Measurements from ENCODE around the gene MSX1. TPM values are rescaled to one million over a fixed set of nuclear protein-coding genes. Genes with fewer than 3 reads are reported as not detected.

Gene MSX1
- total RNA-seq, 1 experiment from 2014 or later = 59.9 TPM

- RAD21 ChIA-PET (ENCODE audit: low non-redundant PET in 1 of 2, low total read pairs in 2 of 2, uncharacterized antibody in 2 of 2, unreplicated experiment in 2 of 2) = no interaction called here
- Histone ChIP-seq H3K27me3 (ENCODE audit: insufficient read depth, low read length) (no peaks in the 10 kb centered on the region), H3K4me3 (replicated peaks in 1 of 2; ENCODE audit: low read depth in 1 of 2, low read length in 2 of 2) (no peak overlapping the region), H2AFZ (ENCODE audit: low read depth, low read length, poor library complexity, severe bottlenecking) (no peak overlapping the region), H3K9me3 (ENCODE audit: control insufficient read depth in 1 of 2, insufficient read depth in 1 of 2, low read depth in 1 of 2, low read length in 2 of 2) (no peaks in the 10 kb centered on the region), H4K20me1 (ENCODE audit: insufficient read depth) (peaks cover 3% of the 10 kb centered on the region; the same call in 1 of the 2 replicates), H3K4me2 (ENCODE audit: low read length) (no peak overlapping the region), H3K27ac (ENCODE audit: low read depth, low read length) (peak overlapping the region; percentile 25; the same call in 1 of the 2 replicates), H3K9ac (ENCODE audit: low read length) (no peak overlapping the region), H3K9me2 (ENCODE audit: insufficient read depth) (no peaks in the 10 kb centered on the region), H3K4me1 (ENCODE audit: control insufficient read depth in 1 of 2, insufficient read depth in 2 of 2, low read length in 2 of 2) (peaks cover 9 to 21% of the 10 kb centered on the region in 2 experiments; a peak in 3 of 4 replicates), H3K36me3 (ENCODE audit: control insufficient read depth in 1 of 2, insufficient read depth in 2 of 2, low read length in 2 of 2) (peaks cover 17 to 27% of the 10 kb centered on the region in 2 experiments; a peak in 3 of 4 replicates), H3K79me2 (ENCODE audit: insufficient read depth, low read length) (peaks cover 30% of the 10 kb centered on the region)
- POLR2A ChIA-PET = no interaction called here
- CTCF ChIA-PET = no interaction called here
- TF ChIP-seq ELF1 (IDR thresholded peaks at IDR 0.05; ENCODE audit: borderline replicate concordance, low read depth) = no peak
- TF ChIP-seq EGR1 (IDR thresholded peaks at IDR 0.05; ENCODE audit: low read depth) = no peak
- TF ChIP-seq ZNF274 (IDR thresholded peaks at IDR 0.05; ENCODE audit: low read depth, low read length) = no peak
- BruUV-seq (replicated peaks) = no TSS peak
- ATAC-seq = no peak
- no peak for DNase-seq (ENCODE audit: low read depth, low spot score)
- intact Hi-C loops (cut with micrococcal nuclease) = loop anchor here (5.0 kb wide), 1 partner anchor 371 kb away; no protein-coding TSS in a partner anchor
Observed at GRCh38 chr4:4862665-4863482, 3.4 kb downstream of the MSX1 start.

GRCh38 chr4:4864443-4864939, 5.0 kb downstream of the MSX1 start:
- no peak for DNase-seq (ENCODE audit: low read depth, low spot score)
- intact Hi-C loops (cut with micrococcal nuclease) = loop anchor here (5.0 kb wide), 1 partner anchor 372 kb away; no protein-coding TSS in a partner anchor
- Histone ChIP-seq H3K36me3 (ENCODE audit: control insufficient read depth in 1 of 2, insufficient read depth in 2 of 2, low read length in 2 of 2) (peaks cover 17 to 27% of the 10 kb centered on the region in 2 experiments; a peak in 3 of 4 replicates), H3K4me2 (ENCODE audit: low read length) (no peak overlapping the region), H2AFZ (ENCODE audit: low read depth, low read length, poor library complexity, severe bottlenecking) (no peak overlapping the region), H3K9me2 (ENCODE audit: insufficient read depth) (no peaks in the 10 kb centered on the region), H3K27me3 (ENCODE audit: insufficient read depth, low read length) (no peaks in the 10 kb centered on the region), H3K79me2 (ENCODE audit: insufficient read depth, low read length) (peaks cover 30% of the 10 kb centered on the region), H3K4me1 (ENCODE audit: control insufficient read depth in 1 of 2, insufficient read depth in 2 of 2, low read length in 2 of 2) (peaks cover 3 to 8% of the 10 kb centered on the region in 2 experiments; a peak in 3 of 4 replicates), H4K20me1 (ENCODE audit: insufficient read depth) (peaks cover 3% of the 10 kb centered on the region; the same call in 1 of the 2 replicates), H3K9me3 (ENCODE audit: control insufficient read depth in 1 of 2, insufficient read depth in 1 of 2, low read depth in 1 of 2, low read length in 2 of 2) (no peaks in the 10 kb centered on the region), H3K9ac (ENCODE audit: low read length) (no peak overlapping the region), H3K4me3 (replicated peaks in 1 of 2; ENCODE audit: low read depth in 1 of 2, low read length in 2 of 2) (no peak overlapping the region), H3K27ac (ENCODE audit: low read depth, low read length) (no peak overlapping the region)
- ATAC-seq = no peak
- RAD21 ChIA-PET (ENCODE audit: low non-redundant PET in 1 of 2, low total read pairs in 2 of 2, uncharacterized antibody in 2 of 2, unreplicated experiment in 2 of 2) = no interaction called here
- POLR2A ChIA-PET = no interaction called here
- CTCF ChIA-PET = interaction anchor here (1.5 kb wide), 1 partner anchor 34 kb away, joined by 3 read pairs; no protein-coding TSS in a partner anchor
- no TSS peak for BruUV-seq (replicated peaks)
- TF ChIP-seq ZBTB33 (IDR thresholded peaks at IDR 0.05; ENCODE audit: extremely low read depth, insufficient replicate concordance, low read length) = no peak
- TF ChIP-seq CBX3 (IDR thresholded peaks at IDR 0.05; ENCODE audit: low read depth) = no peak
- TF ChIP-seq TCF7L2 (IDR thresholded peaks at IDR 0.05; ENCODE audit: borderline replicate concordance, extremely low read depth, insufficient read depth, insufficient read length) = no peak
- no peak for TF ChIP-seq JUND (IDR thresholded peaks at IDR 0.05)
- TF ChIP-seq EZH2 (IDR thresholded peaks at IDR 0.05) = no peak
- no peak for TF ChIP-seq RAD21 (IDR thresholded peaks at IDR 0.05; ENCODE audit: low read depth)
- TF ChIP-seq POLR2A (IDR thresholded peaks at IDR 0.05; ENCODE audit: borderline replicate concordance, extremely low read depth, insufficient read depth, insufficient read length) = no peak
- no peak for TF ChIP-seq SRF (IDR thresholded peaks at IDR 0.05; ENCODE audit: low read depth)
- no peak for TF ChIP-seq ATF3 (IDR thresholded peaks at IDR 0.05)
- no peak for TF ChIP-seq REST (IDR thresholded peaks at IDR 0.05; ENCODE audit: low read depth)
- no peak for TF ChIP-seq ZNF274 (IDR thresholded peaks at IDR 0.05; ENCODE audit: low read depth, low read length)

All from HCT116 (cell line).